ENCODE results near the gene ACTR3. TPM values are rescaled to one million over a fixed set of nuclear protein-coding genes. Genes with fewer than 3 reads are reported as not detected.
A peak's percentile ranks its signal among the peaks of the same experiment; 100 is the strongest.

ACTR3 gene
- total RNA-seq, 2 experiments from 2014 or later, result 600 to 633 TPM

DNA sequence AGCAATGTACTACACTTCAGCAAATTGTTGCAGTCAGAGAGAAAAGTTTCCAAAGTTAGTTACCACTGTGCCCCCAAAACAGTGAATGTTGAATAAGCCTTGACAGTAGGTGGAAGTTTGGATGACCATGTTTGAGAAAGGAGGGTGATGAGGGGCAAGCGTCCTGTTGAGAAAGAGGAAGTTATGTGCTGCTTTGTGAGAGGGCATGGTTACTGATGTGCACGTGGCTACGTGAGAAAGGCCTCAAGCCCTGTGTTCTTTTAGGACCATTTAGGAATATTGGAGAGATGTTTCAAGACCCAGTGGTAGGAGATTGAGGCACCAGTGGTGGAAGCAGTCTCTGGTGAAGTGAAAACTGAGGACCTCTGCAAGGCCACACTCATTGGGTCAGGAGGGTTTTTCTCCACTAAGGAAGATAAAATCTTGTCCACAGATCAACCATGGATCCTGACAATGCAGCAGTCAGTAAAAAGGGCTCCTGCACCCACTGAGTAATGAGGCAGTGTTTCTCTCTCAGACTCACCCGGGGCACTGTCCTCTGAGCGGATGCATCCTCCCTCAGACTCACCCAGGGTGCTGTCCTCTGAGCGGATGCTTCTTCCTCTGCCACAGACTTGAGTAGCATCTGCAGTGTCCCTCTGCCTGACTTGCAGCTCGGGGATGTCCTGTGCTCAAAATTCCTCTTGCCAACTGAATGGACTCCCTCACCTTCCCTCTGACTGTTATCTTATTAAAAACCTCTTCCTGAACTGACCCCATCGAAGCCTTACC is 34.7 kb upstream of the ACTR3 start:
- CTCF ChIA-PET, result interaction anchor here (1.2 kb wide), 1 partner anchor 12 kb away, joined by 3 read pairs; no protein-coding TSS in a partner anchor
- Mint-ChIP-seq H3K27me3 (no peaks in the 10 kb centered on the region), H3K4me1 (peaks cover 9% of the 10 kb centered on the region), H3K9me3 (no peaks in the 10 kb centered on the region), H3K27ac (no peak overlapping the region), H3K4me3 (no peak overlapping the region), H3K36me3 (ENCODE audit: low read depth) (peaks cover 8% of the 10 kb centered on the region)
- no peak for DNase-seq
- POLR2A ChIA-PET, result no interaction called here

DNA sequence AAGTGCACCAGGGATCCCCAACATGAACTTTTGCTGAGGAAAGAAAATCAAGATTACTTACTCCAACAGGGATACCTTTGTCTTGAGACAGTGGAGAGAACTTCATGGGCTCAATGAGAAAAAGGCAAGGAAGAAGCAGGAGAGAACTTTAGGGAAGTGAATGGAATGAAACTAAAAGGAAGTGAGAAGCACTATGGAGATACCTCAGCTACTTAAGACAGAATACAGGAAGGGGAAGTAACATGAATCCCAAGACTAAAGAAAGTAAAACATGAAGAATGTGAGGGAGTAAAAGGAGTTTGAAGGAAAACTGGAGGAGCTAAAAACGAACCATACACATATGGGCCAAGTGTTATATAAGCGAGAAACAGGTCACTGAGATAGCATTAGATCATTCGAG is 32.4 kb upstream of the ACTR3 start:
- no peak overlapping the region for H3K27ac Mint-ChIP-seq
- peaks cover 5% of the 10 kb centered on the region for H3K4me1 Mint-ChIP-seq
- H3K36me3 Mint-ChIP-seq (ENCODE audit: low read depth), result peaks cover 9% of the 10 kb centered on the region
- no peaks in the 10 kb centered on the region for H3K9me3 Mint-ChIP-seq
- DNase-seq, result no peak
- H3K4me3 Mint-ChIP-seq, result no peak overlapping the region
- no peaks in the 10 kb centered on the region for H3K27me3 Mint-ChIP-seq
- CTCF ChIA-PET, result interaction anchor here (0.7 kb wide), 1 partner anchor 13 kb away, joined by 3 read pairs; no protein-coding TSS in a partner anchor
- POLR2A ChIA-PET, result no interaction called here

DNA sequence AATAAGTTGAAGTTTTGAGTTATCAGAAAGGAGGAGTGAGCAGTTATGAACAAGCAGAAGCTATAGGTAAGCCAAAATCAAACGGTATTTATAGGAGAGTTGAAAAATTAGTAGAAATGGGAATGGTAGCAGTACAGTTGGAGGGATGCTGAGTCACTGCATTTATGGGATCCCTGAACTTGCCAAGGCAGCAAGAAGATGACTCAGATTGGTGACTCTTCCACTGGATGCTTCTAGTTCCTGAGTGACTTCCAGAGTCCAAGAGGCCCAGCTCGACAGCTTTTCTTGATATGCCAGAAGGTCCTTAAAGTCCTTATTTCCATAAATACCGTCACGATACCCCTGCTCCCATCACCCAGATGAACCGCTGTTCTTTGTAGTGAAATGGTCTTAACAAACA is 31.1 kb upstream of the ACTR3 start:
- Mint-ChIP-seq H3K4me1 (peaks cover 8% of the 10 kb centered on the region), H3K36me3 (ENCODE audit: low read depth) (peaks cover 9% of the 10 kb centered on the region), H3K9me3 (no peaks in the 10 kb centered on the region), H3K27me3 (no peaks in the 10 kb centered on the region), H3K4me3 (no peak overlapping the region), H3K27ac (no peak overlapping the region)
- ChIA-PET POLR2A (no interaction called here), CTCF (interaction anchor here (0.6 kb wide), 1 partner anchor 26 kb away, joined by 4 read pairs; no protein-coding TSS in a partner anchor)
- no peak for DNase-seq

- Mint-ChIP-seq H3K27me3 (no peaks in the 10 kb centered on the region), H3K4me3 (no peak overlapping the region), H3K9me3 (no peaks in the 10 kb centered on the region), H3K36me3 (ENCODE audit: low read depth) (peaks cover 9% of the 10 kb centered on the region), H3K27ac (no peak overlapping the region), H3K4me1 (peaks cover 8% of the 10 kb centered on the region)
- no peak for DNase-seq
- ChIA-PET CTCF (no interaction called here), POLR2A (no interaction called here)
Measured at GRCh38 chr2:113861740-113862139, 28.1 kb upstream of the ACTR3 start.

DNA sequence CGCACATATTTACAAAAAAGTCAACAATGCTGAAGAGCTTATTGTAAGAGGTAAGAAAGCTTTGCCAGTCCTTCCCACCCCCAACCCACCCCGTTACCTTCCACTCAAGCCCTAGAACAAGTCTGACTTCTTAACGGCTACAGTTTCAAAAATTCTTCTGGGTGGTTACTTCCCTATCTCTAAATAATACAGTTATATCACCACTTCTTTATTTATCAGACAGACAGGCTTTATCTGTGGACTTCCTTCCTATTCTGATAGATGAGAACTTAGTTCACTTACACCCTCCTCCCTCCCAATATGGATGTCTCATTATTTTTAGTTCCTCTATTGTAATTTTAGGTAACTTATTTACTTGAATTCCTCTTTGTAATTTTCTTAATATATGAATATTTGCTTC is 26.7 kb upstream of the ACTR3 start:
- Mint-ChIP-seq H3K4me1 (peaks cover 5% of the 10 kb centered on the region), H3K27ac (no peak overlapping the region), H3K4me3 (no peak overlapping the region), H3K9me3 (no peaks in the 10 kb centered on the region), H3K27me3 (no peaks in the 10 kb centered on the region), H3K36me3 (ENCODE audit: low read depth) (peaks cover 4% of the 10 kb centered on the region)
- POLR2A ChIA-PET, result no interaction called here
- no peak for DNase-seq
- CTCF ChIA-PET, result no interaction called here

- Mint-ChIP-seq H3K27me3 (no peaks in the 10 kb centered on the region), H3K4me3 (no peak overlapping the region), H3K36me3 (ENCODE audit: low read depth) (no peaks in the 10 kb centered on the region), H3K27ac (no peak overlapping the region), H3K9me3 (no peaks in the 10 kb centered on the region), H3K4me1 (peaks cover 12% of the 10 kb centered on the region)
- no peak for DNase-seq
- CTCF ChIA-PET, result interaction anchor here (0.7 kb wide), 1 partner anchor 9 kb away, joined by 3 read pairs; no protein-coding TSS in a partner anchor
- POLR2A ChIA-PET, result no interaction called here
Measured at GRCh38 chr2:113867571-113867970, 22.3 kb upstream of the ACTR3 start.

DNA sequence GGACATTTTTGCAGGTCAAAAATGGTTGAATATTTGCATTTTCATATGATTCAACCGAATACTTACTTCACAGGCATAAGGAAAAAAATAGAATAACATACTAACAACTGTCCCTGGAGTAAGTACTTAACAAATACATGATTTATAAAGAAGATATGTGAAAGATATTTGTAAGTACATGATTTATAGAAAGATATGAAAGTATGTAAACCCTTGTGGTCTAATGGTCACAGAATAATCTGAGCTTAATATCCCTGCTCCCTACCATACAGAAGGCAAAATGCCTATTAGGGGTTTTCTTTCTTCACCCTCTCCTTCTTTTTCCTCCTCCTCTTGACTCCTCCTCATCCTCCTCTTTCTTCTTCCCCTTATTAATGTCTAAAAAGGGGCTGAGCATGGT is 20.6 kb upstream of the ACTR3 start:
- H3K36me3 Mint-ChIP-seq (ENCODE audit: low read depth), result peaks cover 13% of the 10 kb centered on the region
- no peaks in the 10 kb centered on the region for H3K9me3 Mint-ChIP-seq
- no peak overlapping the region for H3K27ac Mint-ChIP-seq
- ChIA-PET CTCF (no interaction called here), POLR2A (no interaction called here)
- no peaks in the 10 kb centered on the region for H3K27me3 Mint-ChIP-seq
- H3K4me3 Mint-ChIP-seq, result no peak overlapping the region
- DNase-seq, result no peak
- H3K4me1 Mint-ChIP-seq, result peaks cover 19% of the 10 kb centered on the region

GRCh38 chr2:113872201-113872600 is 17.7 kb upstream of the ACTR3 start:
- POLR2A ChIA-PET, result interaction anchor here (0.7 kb wide), 1 partner anchor 495 kb away, joined by 4 read pairs; no protein-coding TSS in a partner anchor

DNA sequence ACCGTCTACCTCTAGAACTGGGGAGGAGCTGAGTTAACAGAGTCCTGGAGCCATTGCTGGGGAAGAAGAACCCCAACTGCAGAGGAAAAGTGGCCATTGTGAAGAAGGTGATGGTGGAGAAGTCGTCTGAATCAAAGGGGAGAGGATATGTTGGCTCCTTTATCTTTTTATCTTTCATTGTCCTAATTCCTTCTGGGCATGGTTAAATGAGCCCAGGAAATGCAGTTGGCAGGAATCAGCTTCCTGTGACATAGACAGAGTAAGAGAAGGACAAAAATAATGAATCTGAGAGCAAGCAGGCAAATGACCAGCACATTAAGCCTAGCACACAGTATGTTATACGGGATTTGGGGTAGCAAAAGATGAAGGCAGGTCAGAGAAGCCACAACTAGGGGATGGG is 16.0 kb upstream of the ACTR3 start:
- Mint-ChIP-seq H3K36me3 (ENCODE audit: low read depth) (peaks cover 27% of the 10 kb centered on the region), H3K9me3 (no peaks in the 10 kb centered on the region), H3K27me3 (no peaks in the 10 kb centered on the region), H3K4me1 (peaks cover 48% of the 10 kb centered on the region), H3K4me3 (no peak overlapping the region), H3K27ac (peak overlapping the region; percentile 26)
- CTCF ChIA-PET, result no interaction called here
- DNase-seq, result no peak
- POLR2A ChIA-PET, result no interaction called here

More at GRCh38 chr2:113872201-113872600, 17.7 kb upstream of the ACTR3 start:
- no peaks in the 10 kb centered on the region for H3K9me3 Mint-ChIP-seq
- H3K27ac Mint-ChIP-seq, result no peak overlapping the region
- H3K4me3 Mint-ChIP-seq, result no peak overlapping the region
- peaks cover 17% of the 10 kb centered on the region for H3K36me3 Mint-ChIP-seq (ENCODE audit: low read depth)
- DNase-seq, result no peak
- H3K27me3 Mint-ChIP-seq, result no peaks in the 10 kb centered on the region
- CTCF ChIA-PET, result interaction anchor here (0.7 to 1.1 kb wide), 2 partner anchors 17 to 31 kb away, joined by 3 to 4 read pairs; partner anchors contain the start of gene ACTR3
- H3K4me1 Mint-ChIP-seq, result peaks cover 39% of the 10 kb centered on the region

GRCh38 chr2:113875135-113875534 is 14.8 kb upstream of the ACTR3 start:
- DNase-seq, result no peak
- Mint-ChIP-seq H3K27ac (no peak overlapping the region), H3K27me3 (no peaks in the 10 kb centered on the region), H3K4me3 (no peak overlapping the region), H3K36me3 (ENCODE audit: low read depth) (peaks cover 33% of the 10 kb centered on the region), H3K9me3 (no peaks in the 10 kb centered on the region), H3K4me1 (peaks cover 59% of the 10 kb centered on the region)
- ChIA-PET POLR2A (no interaction called here), CTCF (interaction anchor here (0.7 kb wide), 1 partner anchor 31 kb away, joined by 3 read pairs; no protein-coding TSS in a partner anchor)

DNA sequence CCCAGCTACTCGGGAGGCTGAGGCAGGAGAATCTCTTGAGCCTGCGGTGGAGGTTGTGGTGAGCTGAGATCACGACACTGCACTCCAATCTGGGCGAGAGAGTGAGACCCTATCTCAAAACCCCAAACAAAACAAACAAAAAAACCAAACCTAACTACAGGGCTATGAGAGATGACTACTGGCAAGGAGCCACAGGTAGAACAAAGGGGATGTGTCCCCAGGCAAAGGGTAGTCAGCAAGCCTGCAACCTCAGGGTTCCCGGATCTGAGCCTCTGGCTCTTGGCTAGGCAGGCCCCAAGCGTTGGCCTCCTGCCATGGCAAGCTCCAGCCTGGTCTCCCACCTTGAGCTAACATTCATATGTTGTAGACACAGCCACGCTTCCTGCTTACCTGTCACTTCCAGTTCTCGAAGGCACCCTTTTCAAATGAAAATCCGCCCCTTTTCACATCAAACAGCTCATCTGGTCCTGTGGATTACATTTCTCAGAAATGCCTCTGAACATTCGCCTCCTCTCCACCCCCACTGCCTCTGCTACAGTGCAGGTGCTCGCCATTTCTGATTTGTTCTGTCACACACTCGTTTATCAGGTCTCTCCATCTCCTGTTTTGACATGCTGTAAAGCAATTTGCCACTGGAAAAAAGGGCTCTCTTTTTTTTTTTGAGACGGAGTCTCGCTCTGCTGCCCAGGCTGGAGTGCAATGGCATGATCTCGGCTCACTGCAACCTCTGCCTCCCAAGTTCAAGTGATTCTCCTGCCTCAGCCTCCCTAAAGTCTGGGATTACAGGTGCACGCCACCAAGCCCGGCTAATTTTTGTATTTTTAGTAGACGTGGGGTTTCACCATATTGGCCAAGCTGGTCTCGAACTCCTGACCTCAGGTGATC is 13.1 kb upstream of the ACTR3 start:
- Mint-ChIP-seq H3K27ac (peak overlapping the region; percentile 86), H3K27me3 (no peaks in the 10 kb centered on the region), H3K4me1 (peaks cover 69% of the 10 kb centered on the region), H3K9me3 (no peaks in the 10 kb centered on the region), H3K36me3 (ENCODE audit: low read depth) (peaks cover 43% of the 10 kb centered on the region), H3K4me3 (peak overlapping the region; percentile 30)
- DNase-seq, result peak; percentile 88
- POLR2A ChIA-PET, result interaction anchor here (0.7 to 1.1 kb wide), 3 partner anchors 10 to 85 kb away, joined by 3 to 4 read pairs (median 4); partner anchors contain the start of gene ACTR3
- CTCF ChIA-PET, result interaction anchor here (0.6 to 4.5 kb wide), 8 partner anchors 10 to 272 kb away, joined by 3 to 20 read pairs (median 4); partner anchors contain the start of gene ACTR3

GRCh38 chr2:113877711-113878598 is 11.9 kb upstream of the ACTR3 start:
- POLR2A ChIA-PET, result no interaction called here
- H3K27me3 Mint-ChIP-seq, result no peaks in the 10 kb centered on the region
- peaks cover 52% of the 10 kb centered on the region for H3K36me3 Mint-ChIP-seq (ENCODE audit: low read depth)
- peaks cover 76% of the 10 kb centered on the region for H3K4me1 Mint-ChIP-seq
- H3K9me3 Mint-ChIP-seq, result no peaks in the 10 kb centered on the region
- CTCF ChIA-PET, result interaction anchor here (1.5 to 4.5 kb wide), 5 partner anchors 11 to 178 kb away, joined by 3 to 20 read pairs (median 4); partner anchors contain the start of gene ACTR3
- peak overlapping the region; percentile 30 for H3K4me3 Mint-ChIP-seq
- DNase-seq, result no peak
- H3K27ac Mint-ChIP-seq, result peak overlapping the region; percentile 86

All from activated CD4-positive, alpha-beta T cell treated with anti-CD3 and anti-CD28 coated beads, Interleukin-2, amount 10 ng/mL, durations not matched to agents 7 days and 5 days (primary cell).